Suppressor macrophage (primary cell): ENCODE results near the gene GSG1L2.

Experiments
- DNase-seq, 4 experiments: peaks; one replicate each; pipeline ENCODE4 v3.0.0-alpha.2; 2020 to 2022

The GSG1L2 gene

GRCh38 chr17:9824797-9825338 is 3.0 kb upstream of the GSG1L2 start:
- no peak for DNase-seq

- peak in 1 of 4 experiments; percentile 10 for DNase-seq
These were observed 2.2 kb upstream of the GSG1L2 start for GRCh38 chr17:9824094-9824493.

- DNase-seq, result no peak
These were observed 1.4 kb downstream of the GSG1L2 start for GRCh38 chr17:9820448-9820847.

GRCh38 chr17:9818760-9819159 is 3.1 kb downstream of the GSG1L2 start:
- no peak for DNase-seq

GRCh38 chr17:9817086-9817485 is 4.8 kb downstream of the GSG1L2 start:
- no peak for DNase-seq

GRCh38 chr17:9816472-9816871 is 5.4 kb downstream of the GSG1L2 start:
- no peak for DNase-seq

GRCh38 chr17:9814337-9814945 is 7.4 kb downstream of the GSG1L2 start:
- no peak for DNase-seq

GRCh38 chr17:9813166-9813565 is 8.7 kb downstream of the GSG1L2 start:
- no peak for DNase-seq

GRCh38 chr17:9811537-9811936 is 10.3 kb downstream of the GSG1L2 start:
- no peak for DNase-seq

GRCh38 chr17:9811086-9811485 is 10.8 kb downstream of the GSG1L2 start:
- DNase-seq, result no peak

GRCh38 chr17:9810100-9810949 is 11.6 kb downstream of the GSG1L2 start:
- DNase-seq, result no peak

GRCh38 chr17:9809409-9809808 is 12.5 kb downstream of the GSG1L2 start:
- DNase-seq, result no peak

- no peak for DNase-seq
These were observed 15.2 kb downstream of the GSG1L2 start for GRCh38 chr17:9806699-9807098.

- no peak for DNase-seq
These were observed 16.1 kb downstream of the GSG1L2 start for GRCh38 chr17:9805769-9806168.

GRCh38 chr17:9802697-9803096 is 19.2 kb downstream of the GSG1L2 start:
- no peak for DNase-seq

- DNase-seq, result peak in 1 of 4 experiments; percentile 7
These were observed 19.6 kb downstream of the GSG1L2 start for GRCh38 chr17:9802294-9802693.

- DNase-seq, result no peak
These were observed 20.4 kb downstream of the GSG1L2 start for GRCh38 chr17:9801505-9801904.

- no peak for DNase-seq
These were observed 23.2 kb downstream of the GSG1L2 start for GRCh38 chr17:9798724-9799123.

- DNase-seq, result no peak
These were observed 23.9 kb downstream of the GSG1L2 start for GRCh38 chr17:9798008-9798407.

GRCh38 chr17:9792181-9792840 is 29.6 kb downstream of the GSG1L2 start:
- DNase-seq, result no peak

- no peak for DNase-seq
These were observed 30.7 kb downstream of the GSG1L2 start, which contains the start of gene DHRS7C for GRCh38 chr17:9790889-9791876. Gene DHRS7C (minus strand): TSS chr17:9791592. CDS start chr17:9791284, 308 bp downstream.

GRCh38 chr17:9790316-9790715 is 31.6 kb downstream of the GSG1L2 start:
- DNase-seq, result no peak
